Measurements from ENCODE around the gene XPNPEP1.
"Not testable (repeated sequence)": the region's sequence is repeated elsewhere in the genome, so short reads cannot be mapped to it uniquely, and the experiment has no call there.

Gene XPNPEP1

DNA sequence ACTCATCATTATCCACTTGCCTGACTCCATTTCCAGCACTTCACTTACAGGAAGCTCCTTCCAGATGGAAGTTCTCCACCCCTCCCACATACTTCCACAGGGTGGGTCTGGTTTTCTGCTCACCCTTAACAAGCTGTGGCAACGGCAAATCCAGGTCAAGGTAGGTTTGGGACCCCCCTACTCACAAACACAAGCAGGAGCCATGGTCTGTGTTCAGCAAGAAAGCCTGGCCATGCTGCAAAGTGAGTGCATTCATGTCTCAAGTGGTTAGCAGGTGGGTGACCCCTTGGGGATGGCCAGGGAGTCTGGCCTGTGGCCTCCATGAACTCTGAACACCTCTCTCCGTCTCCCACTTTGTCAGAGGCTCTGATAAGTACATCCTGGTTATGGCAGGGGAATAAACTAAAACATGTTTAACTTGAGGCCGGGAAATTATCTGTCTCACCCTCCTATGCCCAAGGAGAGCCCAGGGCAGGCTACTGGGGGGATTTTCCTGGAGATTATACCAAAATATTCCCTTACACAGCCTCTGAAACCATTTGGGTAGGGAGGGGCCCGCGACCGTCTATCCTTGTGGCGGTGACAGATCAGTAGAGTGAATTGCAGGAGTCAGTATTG is 844 bp downstream of the XPNPEP1 start:
- DNase-seq = no peak

DNA sequence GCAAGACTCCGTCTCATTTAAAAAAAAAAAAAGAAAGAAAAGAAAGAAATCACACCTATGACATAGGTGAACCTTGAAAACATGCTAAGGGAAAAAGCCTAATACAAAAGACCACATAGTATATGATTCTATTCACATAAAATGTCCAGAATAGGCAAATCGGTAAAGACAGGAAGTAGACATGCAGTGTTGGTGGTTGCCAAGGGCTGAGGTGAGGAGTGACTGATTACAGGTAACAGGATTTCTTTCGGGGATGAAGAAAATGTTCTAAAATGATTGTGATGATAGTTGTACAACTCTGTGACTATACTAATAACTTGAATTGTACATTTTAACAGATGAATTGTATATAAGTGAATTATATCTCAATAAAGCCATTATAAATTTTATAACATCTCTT is 3.3 kb downstream of the XPNPEP1 start:
- DNase-seq = no peak

DNA sequence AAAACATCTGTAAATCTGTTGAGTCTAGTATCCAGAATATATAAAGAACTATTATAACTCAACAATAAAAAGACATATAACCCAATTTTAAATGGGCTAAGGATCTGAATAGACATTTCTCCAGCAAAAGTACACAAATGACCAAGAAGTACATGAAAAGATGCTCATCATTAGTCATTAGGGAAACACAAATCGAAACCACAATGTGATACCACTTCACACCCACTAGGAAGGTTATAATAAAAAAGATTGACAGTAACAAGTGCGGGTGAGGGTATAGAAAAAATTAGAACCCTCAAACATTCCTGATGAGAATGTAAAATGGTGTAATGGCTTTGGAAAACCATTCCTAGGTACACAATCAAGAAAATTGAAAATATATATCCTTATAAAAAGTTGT is 4.1 kb downstream of the XPNPEP1 start:
- DNase-seq = no peak

DNA sequence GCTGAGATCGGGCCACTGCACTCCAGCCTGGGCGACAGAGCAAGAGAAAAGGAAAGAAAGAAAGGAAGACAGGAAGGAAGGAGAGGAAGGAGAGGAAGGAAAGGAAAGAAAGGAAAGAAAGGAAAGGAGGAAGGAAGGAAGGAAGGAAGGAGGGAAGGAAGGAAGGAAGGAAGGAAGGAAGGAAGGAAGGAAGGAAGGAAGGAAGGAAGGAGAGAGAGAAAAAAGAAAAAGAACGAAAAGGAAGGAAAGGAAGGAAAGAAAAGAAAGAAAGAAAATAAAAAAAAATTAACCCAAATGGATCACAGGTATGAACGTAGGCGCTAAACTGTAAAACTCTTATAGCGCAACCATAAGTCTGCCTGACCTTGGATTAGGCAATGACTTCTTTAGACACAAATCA is 4.6 kb downstream of the XPNPEP1 start:
- DNase-seq = not testable (repeated sequence)

DNA sequence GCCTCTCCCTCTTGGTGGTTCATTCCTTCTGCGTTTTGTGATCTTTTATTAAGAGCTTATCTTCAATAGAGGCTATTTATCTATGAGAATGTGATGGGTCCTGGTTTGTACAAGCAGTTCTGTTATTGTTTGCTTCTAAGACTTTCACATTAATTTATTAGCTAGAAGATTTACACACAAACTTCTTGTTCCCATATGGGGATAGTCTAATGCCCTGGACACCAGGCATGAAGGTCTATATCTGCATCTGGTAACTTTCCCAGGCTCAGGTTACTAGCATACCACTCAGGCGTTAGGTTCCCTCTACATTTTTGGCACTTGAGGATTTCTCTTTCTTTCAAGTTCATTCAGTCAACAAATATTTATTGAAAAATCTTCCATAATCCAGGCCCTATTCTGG is 7.7 kb downstream of the XPNPEP1 start:
- DNase-seq = no peak

DNA sequence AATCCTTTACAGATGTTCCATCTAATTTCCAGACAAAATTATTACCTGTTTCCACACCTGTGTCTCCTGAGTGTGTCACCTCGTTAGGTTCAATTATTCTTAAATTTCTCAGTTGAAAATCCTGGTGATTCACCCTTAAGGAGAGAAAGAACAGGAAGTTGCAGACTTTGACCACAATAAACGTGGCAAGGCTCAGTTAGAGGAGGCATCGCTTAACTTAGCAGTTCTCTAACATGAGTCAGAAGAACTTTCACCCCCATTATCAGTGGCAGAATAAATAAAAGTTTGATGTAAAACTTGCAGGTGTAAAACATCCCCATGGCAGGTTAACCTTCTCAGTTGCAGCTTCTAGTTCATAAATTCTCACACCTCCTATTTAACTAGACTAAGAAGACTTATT is 8.3 kb downstream of the XPNPEP1 start:
- peak; percentile 37 for DNase-seq

DNA sequence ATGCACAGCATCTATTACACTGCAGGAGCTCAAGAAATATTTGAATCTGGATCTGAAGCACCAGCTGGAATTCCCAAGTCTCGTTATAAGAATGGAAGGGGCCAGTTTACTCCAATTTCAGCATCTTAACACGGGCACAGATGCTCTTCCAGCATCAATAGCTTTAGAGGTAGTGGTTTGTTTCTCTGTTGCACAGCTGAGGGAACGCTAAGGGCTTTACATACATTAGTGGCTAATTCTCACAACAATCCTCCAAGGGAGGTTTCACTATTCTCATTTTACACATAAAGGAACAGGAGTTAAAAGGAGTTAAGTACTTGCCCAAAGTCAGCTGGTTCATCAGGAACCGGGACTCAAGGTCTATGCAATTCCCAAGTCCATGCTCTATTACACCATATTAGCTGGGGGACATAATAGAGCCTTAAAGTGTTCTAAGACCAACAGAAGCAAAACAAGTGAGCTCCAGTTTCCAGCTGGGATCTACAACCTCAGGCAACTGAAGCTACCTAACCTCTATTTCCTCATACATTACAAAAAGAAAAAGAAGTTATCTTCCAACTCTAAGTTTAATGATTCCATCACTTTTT is 9.9 kb downstream of the XPNPEP1 start:
- DNase-seq = no peak

DNA sequence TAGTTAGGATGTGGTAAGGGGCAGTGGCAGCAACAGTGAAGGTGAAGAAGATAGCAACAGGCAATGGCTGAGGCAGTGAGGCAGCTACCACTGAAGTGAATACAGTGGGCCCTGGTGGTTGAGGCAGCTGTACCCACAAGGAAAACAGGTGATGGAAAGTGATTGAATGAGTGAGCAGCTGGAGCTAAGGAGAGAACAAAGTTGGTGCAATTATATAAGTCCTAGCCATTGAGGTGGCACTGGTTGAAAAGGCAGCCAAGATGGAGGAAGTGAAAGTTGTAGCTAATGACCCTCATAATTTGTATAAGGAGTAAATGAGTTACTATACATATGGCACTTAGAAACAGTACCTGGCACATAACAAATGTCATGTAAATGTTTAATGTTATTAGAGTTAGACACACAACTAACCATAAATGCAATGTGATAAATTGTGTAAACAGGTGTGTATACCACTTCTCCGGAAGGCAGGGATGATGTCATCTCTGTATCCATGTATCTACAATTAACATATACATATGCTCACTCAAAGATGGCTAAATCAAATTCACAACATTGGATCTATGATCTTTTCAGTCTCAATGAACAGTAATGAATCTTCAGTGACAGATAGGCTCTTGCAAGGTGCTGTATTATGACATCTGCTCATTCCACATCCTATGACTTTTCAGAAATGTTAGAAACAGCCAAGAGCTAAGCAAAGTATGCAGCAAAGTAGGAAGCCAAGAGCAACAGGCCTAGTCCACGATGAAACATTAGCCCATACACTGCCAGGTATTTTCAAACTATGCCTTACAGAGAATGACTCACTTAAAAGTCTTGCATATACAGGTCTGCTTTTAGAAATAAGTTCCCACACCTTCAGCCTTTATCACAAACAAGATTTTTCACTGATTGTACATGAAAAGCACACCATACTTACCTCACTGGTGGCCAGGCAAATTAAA is 10.7 kb downstream of the XPNPEP1 start:
- no peak for DNase-seq

DNA sequence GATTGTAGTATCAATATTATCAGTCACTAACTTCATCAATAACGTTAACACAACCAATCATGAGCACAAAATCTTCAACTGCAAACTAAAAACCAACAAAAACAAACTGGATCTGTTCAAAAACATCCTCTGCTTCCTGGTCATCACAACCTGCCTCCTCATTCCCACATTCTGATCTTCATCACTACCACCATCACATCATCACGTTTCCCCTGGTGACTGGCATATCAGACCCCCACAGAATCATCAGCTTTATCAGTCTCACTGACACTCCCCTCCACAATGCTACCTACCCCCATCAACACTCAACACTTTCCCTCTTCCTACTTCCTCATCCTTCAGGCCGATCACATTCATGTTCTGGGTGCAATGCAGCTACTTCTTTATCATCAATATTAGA is 11.4 kb downstream of the XPNPEP1 start:
- DNase-seq = no peak

DNA sequence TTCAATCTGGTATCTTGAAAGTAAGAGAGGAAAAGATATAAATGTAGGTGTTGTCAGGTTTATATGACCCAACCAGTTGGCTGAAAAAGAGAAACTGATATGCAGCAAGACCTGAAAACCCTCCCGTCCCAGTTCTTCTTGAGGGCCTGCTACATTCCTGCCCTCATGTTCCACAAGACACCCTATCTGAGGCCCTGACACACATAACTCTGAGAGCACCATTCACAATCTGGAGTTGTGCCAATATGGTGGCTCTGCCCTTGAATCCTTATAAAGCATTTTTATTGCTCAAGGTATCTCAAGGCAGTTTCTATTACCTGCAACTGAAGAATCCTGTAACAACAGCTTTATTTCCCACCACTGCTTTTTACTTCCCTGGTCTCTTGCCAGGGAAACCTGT is 17.0 kb downstream of the XPNPEP1 start:
- DNase-seq = no peak

DNA sequence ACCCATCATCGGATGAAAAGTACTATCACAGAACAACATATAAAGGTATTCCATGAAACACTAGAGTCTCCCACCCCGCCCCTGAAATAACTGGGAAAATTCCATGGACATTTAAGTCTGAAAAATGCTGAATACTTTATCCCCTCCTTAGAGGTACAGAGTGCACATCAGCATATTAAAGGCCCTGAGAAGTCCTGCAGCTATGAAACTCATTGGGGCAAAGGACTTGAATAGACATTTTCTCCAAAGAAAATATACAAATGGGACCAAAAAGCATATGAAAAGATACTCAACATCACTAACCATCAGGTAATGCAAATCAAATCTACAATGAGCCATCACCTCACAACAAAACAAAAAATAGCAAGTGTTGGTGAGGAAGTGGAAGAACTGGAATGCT is 18.9 kb downstream of the XPNPEP1 start:
- no peak for DNase-seq

DNA sequence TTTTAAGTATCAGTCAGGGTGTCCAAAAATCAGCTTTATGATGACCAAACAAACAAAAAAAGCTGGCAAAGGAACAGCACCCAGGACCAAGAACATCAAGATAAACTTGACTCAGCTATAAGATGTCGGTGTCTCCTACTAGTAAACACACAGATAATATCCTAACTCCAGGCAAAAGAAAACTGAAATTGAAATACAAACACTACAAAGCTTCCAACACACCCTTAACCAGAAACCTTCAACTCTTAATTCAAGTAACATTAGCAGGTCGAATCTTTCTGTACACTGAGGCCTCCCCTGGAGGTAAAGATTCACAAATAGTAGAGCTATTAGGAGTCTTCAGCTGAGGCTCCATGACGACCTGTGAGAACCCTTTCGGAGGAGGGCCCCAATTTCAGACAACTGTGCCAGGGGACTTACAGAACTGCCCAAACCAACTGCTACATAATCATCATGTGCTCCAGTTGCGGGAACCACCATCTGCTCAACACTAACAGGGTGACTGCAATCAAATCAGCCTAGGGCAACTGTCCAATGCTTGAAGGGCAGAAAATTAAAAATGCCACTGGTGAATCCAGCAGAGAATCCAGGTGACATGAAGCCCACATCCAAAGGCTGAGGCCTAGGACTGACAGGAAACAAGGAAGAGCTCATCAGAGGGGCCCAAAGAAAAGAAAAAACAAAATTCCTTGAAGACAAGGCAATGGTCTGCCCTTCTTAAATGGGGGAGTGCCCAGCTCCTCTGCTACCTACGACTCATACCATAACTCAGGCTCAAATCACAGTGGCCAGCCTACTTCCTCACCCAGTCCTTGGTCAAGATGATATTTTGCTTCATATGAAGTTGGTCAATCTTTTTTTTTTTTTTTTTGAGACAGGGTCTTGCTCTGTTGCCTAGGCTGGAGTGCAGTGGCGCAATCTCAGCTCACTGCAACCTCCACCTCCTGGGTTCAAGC is 20.0 kb downstream of the XPNPEP1 start:
- no peak for DNase-seq

DNA sequence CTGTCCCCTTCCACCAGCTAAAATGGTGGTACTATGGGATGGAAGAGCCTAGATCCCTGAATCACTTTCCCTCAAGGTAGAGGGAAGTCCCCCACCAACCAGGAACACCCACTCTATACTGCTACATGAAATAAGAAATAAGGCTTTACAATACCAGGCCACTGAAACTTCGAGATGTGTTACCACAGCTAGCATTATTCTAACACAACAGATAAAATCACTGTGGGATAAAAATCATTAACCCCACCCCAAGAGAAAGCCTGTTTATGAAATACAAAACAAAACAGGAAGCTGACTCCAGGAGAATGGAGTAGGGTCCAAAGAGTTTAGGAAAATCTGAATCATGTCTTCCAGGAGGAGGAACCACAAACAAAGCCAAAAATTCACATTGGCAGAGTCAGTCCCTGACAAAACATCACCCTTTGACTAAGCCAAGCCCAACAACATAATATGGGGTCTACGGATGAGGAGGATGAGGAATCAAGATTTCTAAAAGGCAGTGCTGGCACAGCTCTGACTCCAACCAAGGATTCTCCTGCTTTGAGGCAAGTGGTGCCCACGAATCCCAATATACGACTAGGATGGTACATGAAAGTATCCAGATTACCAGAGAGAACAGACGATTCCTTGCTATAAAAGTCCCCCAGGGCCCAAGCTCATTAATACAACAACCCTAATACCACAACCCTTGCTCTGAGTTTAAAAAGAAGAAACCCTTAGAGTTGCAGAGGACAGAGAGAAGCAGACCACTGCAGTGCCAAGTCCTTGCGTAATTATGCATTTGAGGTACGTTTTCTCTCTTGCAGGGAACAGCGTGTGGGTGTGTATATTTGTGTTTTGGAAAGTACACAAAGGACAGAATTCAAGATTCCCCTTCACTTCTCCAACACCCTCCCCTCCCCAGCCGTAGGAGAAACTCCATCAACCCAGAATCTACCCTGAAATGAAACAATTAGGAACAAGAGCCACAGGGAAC is 23.7 kb downstream of the XPNPEP1 start:
- DNase-seq = no peak

DNA sequence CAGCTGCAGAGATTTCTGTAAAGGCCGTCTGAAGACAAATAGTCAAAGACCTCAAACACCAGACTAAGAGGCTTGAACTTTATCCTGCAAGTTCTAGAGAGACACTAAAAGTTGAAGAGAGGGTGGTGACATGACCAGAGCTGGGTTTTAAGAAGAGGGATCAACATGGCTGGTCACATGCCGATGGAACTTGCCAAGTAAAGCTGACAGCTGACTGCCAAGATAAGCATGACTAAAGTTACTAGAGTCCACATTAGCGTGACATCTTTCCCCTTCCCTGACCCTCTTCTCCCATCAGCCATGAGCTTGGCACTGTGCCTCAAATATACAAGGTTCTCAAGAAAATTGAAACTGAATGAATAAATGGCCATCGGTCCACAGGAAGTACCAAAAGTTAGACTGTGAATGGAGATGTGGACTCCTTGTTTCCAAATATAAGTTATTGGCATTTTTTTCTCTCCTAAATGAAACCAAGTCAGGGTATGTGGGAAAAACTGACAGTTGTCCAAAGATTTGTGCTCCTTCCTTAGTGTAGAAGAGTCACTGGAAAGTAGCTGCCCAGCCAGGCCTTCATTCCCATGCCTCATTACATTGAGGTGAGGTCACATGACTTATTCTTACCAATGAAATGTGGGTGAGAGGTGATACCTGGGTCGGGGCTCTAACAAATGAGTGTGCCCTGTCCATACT is 24.5 kb downstream of the XPNPEP1 start:
- DNase-seq = no peak

DNA sequence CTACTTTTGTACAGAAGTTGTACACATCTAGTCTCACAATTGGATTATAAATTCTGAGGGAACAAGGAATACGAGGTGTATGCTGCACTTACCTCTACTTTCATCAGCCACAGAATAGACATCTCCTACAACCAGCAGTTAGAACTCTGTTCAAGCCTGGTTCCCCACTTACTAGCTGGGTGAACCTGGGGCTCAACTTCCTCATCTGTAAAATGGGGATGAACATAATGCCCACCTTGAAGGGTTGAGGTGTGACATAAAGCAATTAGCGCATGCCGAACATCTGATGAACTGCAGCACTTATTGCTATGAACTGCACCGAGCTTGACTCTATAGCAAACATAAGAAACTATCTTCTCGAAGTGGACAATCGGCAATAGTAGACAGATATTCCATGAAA is 25.3 kb downstream of the XPNPEP1 start:
- no peak for DNase-seq

DNA sequence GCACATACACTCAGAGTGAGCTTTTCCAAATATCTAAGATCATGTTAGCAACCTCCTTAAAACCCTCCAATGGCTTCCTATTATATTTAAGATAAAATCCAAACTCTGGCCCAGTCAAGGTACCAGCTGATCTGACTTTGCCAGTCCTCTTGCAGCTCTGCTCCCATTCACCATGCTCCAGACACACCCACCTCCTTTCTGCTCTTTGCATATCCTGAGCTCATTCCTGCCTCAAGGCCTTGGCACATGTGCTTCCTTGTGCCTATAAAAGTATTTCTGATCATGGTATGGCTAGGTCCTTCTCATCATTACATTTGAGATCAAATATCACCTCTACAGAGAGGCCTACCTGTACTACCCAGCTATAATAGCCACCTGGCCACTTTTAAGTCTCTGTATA is 27.5 kb downstream of the XPNPEP1 start:
- no peak for DNase-seq

DNA sequence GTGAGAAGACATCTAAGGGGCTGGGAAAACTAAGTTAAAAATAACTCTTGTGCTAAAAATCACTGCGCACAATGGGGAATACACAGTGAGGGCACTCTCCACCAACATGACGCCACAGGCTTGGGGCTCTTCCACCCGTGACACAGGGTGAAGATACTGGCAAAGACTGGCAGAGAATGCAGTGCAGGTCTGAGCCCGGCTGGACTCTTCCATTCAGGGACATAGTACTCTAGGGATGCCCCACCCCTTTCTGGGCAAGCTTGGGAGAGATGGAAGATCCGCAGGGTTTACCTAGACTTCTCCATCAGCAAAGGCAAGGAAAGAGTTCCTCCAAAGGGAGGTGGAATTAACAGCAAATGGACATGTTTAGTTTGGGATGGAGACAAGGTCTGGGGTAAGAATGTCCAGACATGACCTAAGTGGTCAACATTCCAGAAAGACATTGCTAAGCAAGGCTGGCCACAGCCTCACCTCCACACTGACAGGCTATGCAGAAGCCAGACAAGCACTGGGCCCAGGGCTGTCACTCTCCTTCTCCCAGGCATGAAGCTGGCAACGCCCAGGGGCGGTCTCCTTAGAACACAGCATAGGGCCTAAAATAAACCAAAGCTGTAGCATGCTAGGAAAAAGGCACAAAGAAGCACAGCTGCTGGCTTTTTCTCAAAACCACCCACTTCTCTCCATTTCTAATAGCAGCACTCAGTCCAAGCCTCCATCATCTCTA is 28.1 kb downstream of the XPNPEP1 start:
- no peak for DNase-seq

DNA sequence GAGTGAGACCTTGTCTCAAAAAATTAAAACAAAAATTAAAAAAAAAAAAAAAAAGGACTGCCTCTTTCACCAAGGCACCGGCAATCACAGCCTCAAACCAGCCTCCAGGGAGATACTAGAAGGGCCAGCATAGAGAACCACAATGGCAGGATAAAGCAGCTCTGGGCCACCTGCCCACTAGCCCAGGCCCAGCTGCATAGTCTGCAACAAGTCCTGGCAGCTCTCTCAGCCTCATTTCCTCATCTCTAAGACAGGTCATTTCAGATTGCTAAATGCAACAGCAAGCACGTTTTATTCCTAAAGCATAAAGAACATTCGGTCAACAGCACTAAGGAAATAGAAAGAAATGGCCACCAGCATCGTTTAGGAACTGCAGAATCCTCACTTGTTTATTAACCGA is 28.8 kb downstream of the XPNPEP1 start:
- no peak for DNase-seq

DNA sequence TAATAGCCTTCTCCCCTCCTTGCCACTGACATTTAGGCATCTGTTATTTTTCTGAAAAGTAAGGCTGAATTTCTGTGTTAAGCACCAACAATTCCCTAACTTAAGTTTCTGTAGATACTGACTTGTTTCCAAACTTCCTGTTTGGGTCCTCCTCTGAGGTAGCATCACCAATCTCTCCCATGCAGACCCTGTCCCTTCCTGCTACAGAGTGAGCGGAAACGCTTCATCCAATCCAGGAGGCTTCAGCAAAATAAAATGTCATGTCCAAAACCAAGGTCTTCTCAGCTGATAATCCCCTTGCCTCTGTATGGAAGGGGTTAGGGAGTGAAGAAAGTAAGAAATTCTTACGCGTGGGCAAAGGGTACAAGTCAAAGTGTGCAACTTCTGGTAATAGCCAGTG is 29.9 kb downstream of the XPNPEP1 start:
- DNase-seq = no peak

DNA sequence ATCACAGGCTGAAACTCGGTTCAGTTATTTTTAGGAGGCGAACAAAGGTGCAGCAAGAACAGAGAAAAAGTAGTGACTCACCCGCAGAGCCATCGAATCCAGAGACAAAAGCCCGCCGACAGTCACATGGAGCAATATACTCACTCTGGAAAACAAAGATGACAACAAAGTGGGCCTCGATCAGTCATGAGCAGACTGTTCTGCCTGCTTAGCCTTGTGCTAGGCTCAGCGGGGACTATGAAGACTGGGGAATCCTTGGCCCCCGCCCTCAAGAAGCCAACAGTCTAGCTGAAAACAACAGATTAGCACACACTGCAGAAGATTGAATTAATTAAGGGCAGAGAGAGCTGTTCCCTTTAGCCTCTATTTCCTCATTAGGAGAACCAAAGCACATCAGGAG is 30.4 kb downstream of the XPNPEP1 start:
- DNase-seq = no peak

Data from activated naive CD4-positive, alpha-beta T cell treated with anti-CD3 and anti-CD28 coated beads, Interleukin-2, amount 50 U/mL, for 16 hours (primary cell).